Measurements from ENCODE around the gene NECTIN4.

The NECTIN4 gene

DNA sequence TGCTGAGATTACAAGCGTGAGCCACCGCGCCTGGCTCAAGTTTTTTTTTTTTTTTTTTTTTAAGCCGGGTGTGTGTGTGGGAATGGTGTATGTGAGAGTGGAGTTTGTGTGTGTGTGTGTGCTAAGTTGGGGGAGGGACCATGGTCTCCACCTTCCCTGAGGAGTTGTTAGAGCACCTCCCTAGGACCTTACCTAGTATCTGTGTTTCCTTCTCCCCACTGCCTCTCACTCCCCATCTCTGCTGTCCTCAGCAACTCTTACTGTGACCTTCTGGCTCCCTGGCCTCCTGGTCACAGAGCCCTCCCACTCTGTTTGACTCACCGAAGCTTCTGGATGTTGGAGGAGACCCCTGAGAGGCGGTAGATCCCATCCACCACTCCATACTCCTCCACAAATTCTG, 30.1 kb downstream of the NECTIN4 start:
- no peak for TF ChIP-seq CTCF (IDR thresholded peaks at IDR 0.05; ENCODE audit: low read depth, low read length)
- no peak for DNase-seq (ENCODE audit: low read depth in 2 of 2)
- H3K4me3 ChIP-seq (replicated peaks in 1 of 2; ENCODE audit: low read depth in 2 of 2, low read length in 2 of 2): no peak overlapping the region

DNA sequence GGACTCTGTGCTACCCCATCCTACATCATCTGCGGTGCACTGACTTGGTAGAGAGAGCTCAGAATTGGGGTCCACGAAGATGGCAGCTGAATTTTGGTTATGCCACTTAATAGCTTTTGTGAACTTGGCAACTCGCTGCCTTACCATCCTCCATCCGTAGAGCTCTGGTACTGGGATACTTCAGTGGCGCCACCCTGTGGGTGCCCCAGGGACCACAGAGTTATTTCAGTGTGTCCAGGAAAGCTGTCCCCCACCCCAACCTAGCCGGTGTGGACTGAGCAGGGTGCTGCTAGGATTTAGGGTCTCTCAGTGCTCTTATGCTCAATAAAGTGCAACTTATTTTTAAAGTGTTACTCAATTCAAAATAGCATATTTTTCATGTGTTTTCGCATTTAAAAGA, 34.6 kb downstream of the NECTIN4 start:
- H3K4me3 ChIP-seq (replicated peaks in 1 of 2; ENCODE audit: low read depth in 2 of 2, low read length in 2 of 2): no peak overlapping the region
- DNase-seq (ENCODE audit: low read depth in 2 of 2): no peak
- no peak for TF ChIP-seq CTCF (IDR thresholded peaks at IDR 0.05; ENCODE audit: low read depth, low read length)

GRCh38 chr1:161054232-161054631, 35.1 kb downstream of the NECTIN4 start:
- no peak for DNase-seq (ENCODE audit: low read depth in 2 of 2)
- TF ChIP-seq CTCF (IDR thresholded peaks at IDR 0.05; ENCODE audit: low read depth, low read length): no peak
- H3K4me3 ChIP-seq (replicated peaks in 1 of 2; ENCODE audit: low read depth in 2 of 2, low read length in 2 of 2): no peak overlapping the region

DNA sequence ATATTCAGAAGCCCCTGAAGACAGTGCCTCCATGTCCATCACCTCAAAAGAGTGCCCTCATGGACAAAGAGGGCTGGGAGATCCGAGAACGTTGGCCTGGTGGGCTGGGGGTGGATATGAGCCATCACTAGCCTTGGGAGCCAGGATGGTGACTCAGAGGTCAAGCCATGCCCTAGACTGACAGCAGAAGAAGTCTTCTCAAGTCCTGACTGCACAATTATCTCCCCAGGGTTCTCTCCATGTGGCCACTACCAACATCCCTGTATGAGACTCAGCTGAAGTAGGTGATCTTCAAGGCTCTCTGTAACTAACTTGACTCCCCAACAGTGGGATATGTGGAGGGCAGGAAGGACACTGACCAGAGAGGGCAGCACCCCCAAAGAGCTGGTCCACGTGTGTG, 36.5 kb downstream of the NECTIN4 start:
- no peak for DNase-seq (ENCODE audit: low read depth in 2 of 2)
- H3K4me3 ChIP-seq (replicated peaks in 1 of 2; ENCODE audit: low read depth in 2 of 2, low read length in 2 of 2): no peak overlapping the region
- TF ChIP-seq CTCF (IDR thresholded peaks at IDR 0.05; ENCODE audit: low read depth, low read length): no peak

GRCh38 chr1:161051219-161051618, 38.1 kb downstream of the NECTIN4 start:
- DNase-seq (ENCODE audit: low read depth in 2 of 2): no peak
- no peak for TF ChIP-seq CTCF (IDR thresholded peaks at IDR 0.05; ENCODE audit: low read depth, low read length)
- H3K4me3 ChIP-seq (replicated peaks in 1 of 2; ENCODE audit: low read depth in 2 of 2, low read length in 2 of 2): no peak overlapping the region

- no peak overlapping the region for H3K4me3 ChIP-seq (replicated peaks in 1 of 2; ENCODE audit: low read depth in 2 of 2, low read length in 2 of 2)
- TF ChIP-seq CTCF (IDR thresholded peaks at IDR 0.05; ENCODE audit: low read depth, low read length): no peak
- no peak for DNase-seq (ENCODE audit: low read depth in 2 of 2)
Measured at GRCh38 chr1:161048949-161049722, 40.2 kb downstream of the NECTIN4 start.

All from cardiac fibroblast (primary cell).